Measurements from ENCODE around the gene SPECC1.
"Not testable (repeated sequence)": the region's sequence is repeated elsewhere in the genome, so short reads cannot be mapped to it uniquely, and the experiment has no call there.

Gene SPECC1

DNA sequence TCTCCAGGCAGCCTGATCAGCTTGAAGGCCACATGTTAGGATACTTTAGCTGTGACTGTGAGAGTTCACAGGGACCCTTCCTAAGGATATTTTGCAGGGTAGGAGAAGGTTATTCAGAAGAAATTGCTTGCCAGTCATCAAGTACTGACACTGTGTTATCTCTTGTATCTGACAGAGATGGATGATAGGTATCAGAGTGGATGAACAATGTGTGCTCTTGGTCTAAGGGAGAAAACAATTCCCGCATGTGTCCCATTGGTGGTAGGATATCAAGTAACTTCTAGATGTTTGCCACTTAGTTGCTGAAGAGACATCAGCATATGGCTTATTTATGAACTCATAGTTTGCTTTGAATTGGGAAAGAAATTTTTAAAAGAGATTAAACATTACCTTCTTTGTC is 219.3 kb downstream of the SPECC1 start:
- Histone ChIP-seq H3K27ac (no peak overlapping the region), H4K20me1 (peaks cover 0 to 79% (median 40%) of the 10 kb centered on the region in 11 experiments; a peak in 17 of 22 replicates), H3K4me2 (peak overlapping the region in 1 of 11 experiments; percentile 13; a peak in 1 of 22 replicates), H3K4me1 (peaks cover 0 to 20% (median 0%) of the 10 kb centered on the region in 10 experiments; a peak in 5 of 20 replicates), H3K9ac (no peak overlapping the region), H3K36me3 (peaks cover 32 to 91% (median 60%) of the 10 kb centered on the region in 11 experiments), H3K27me3 (no peaks in the 10 kb centered on the region), H3K9me3 (replicated peaks in 1 of 11) (no peaks in the 10 kb centered on the region), H3K4me3 (no peak overlapping the region)
- no peak for TF ChIP-seq Cebpa-rat (IDR thresholded peaks at IDR 0.05)

DNA sequence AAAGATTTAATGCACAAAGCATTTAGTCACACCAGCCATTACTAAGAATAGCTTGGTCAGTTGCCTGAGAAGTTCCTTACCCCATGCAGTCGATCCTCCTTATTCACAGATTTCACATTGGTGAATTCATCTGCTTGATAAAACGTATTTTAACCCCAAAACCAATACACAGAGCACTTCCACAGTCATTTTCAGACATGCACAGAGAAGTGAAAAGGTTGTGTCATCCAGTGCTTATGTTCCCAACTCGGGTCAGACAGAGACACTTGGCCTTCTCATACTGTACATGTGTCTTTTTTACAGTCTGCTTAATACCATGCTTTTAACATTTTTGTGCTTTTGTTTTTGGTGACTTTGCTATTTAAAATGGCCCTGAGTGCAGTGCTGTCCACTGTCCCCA is 219.7 kb downstream of the SPECC1 start:
- Histone ChIP-seq H3K4me1 (peaks cover 0 to 20% (median 0%) of the 10 kb centered on the region in 10 experiments; a peak in 5 of 20 replicates), H3K27ac (no peak overlapping the region), H3K27me3 (no peaks in the 10 kb centered on the region), H3K9me3 (replicated peaks in 1 of 11) (no peaks in the 10 kb centered on the region), H3K4me3 (no peak overlapping the region), H3K36me3 (peaks cover 34 to 91% (median 64%) of the 10 kb centered on the region in 11 experiments), H3K4me2 (no peak overlapping the region), H3K9ac (no peak overlapping the region), H4K20me1 (peaks cover 0 to 75% (median 36%) of the 10 kb centered on the region in 11 experiments; a peak in 17 of 22 replicates)
- TF ChIP-seq Cebpa-rat (IDR thresholded peaks at IDR 0.05) = no peak

DNA sequence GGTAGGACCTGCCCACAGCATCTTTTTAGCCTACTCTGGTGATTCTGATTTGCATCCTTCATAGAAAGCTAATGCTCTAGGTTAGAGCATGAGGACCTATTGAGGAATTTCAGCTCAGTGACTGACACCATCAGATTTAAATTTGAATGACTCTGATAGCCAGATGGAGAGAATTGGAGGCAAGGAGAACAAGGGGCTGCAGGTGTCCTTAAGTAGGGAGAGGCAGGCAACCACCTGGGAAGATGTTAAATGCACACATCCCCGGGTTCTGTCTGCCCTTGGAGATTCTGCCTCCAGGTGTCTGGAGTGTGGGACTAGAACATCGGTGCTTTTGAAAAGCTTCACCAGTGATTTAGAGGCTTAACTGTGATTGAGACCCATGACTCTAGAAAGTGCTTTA is 221.8 kb downstream of the SPECC1 start:
- Histone ChIP-seq H3K9ac (no peak overlapping the region), H3K27me3 (no peaks in the 10 kb centered on the region), H3K36me3 (peaks cover 44 to 94% (median 82%) of the 10 kb centered on the region in 11 experiments), H4K20me1 (peaks cover 0 to 73% (median 15%) of the 10 kb centered on the region in 11 experiments; a peak in 16 of 22 replicates), H3K9me3 (replicated peaks in 1 of 11) (no peaks in the 10 kb centered on the region), H3K27ac (no peak overlapping the region), H3K4me1 (peaks cover 0 to 20% (median 0%) of the 10 kb centered on the region in 10 experiments; a peak in 5 of 20 replicates), H3K4me2 (no peak overlapping the region), H3K4me3 (no peak overlapping the region)
- no peak for TF ChIP-seq Cebpa-rat (IDR thresholded peaks at IDR 0.05)

DNA sequence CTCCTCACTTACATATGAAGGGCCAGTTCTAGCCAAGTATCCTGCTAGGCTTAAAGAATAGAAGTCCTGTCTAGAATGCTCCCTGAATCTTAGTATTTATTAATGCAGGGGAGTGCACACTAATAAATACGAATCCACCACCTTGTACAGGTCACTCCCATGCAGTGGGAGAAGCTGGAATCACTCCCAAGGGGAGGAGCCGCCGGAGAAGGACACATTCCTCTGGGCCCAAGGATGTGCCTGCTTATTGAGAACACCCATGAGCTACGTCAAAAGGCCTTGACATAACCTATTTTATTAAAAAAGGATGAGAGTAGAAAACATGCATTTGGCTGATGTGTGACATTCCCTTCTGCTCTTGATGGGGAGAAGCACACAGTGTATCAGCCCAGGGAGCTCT is 223.5 kb downstream of the SPECC1 start:
- H3K27ac ChIP-seq = no peak overlapping the region
- TF ChIP-seq Cebpa-rat (IDR thresholded peaks at IDR 0.05) = no peak
- no peak overlapping the region for H3K9ac ChIP-seq
- peaks cover 0 to 9% (median 0%) of the 10 kb centered on the region in 10 experiments; a peak in 5 of 20 replicates for H3K4me1 ChIP-seq
- H3K9me3 ChIP-seq (replicated peaks in 1 of 11) = no peaks in the 10 kb centered on the region
- H3K36me3 ChIP-seq = peaks cover 44 to 100% (median 93%) of the 10 kb centered on the region in 11 experiments
- no peak overlapping the region for H3K4me2 ChIP-seq
- no peaks in the 10 kb centered on the region for H3K27me3 ChIP-seq
- no peak overlapping the region for H3K4me3 ChIP-seq
- peaks cover 0 to 66% (median 0%) of the 10 kb centered on the region in 11 experiments; a peak in 9 of 22 replicates for H4K20me1 ChIP-seq

DNA sequence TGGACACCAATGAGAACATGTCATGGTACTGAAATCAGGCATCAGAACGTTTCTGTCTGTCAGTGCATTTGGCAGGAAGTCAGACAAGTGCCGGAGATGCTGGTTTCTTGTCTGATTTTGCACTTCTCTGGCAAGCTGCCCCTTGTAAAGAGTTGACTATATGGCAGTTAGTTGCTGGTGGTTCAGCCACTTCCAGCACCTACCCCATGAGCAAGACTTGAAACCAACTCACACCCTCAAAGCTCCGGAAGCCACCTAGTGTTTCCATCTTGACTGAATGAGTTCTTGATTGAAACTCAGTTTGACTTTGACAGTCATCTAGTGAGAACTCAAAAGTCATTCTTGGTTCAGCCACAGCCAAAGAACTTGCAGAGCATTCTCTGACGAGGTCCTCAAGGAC is 225.1 kb downstream of the SPECC1 start:
- no peaks in the 10 kb centered on the region for H3K9me3 ChIP-seq (replicated peaks in 1 of 11)
- H3K27ac ChIP-seq = no peak overlapping the region
- no peak overlapping the region for H3K9ac ChIP-seq
- TF ChIP-seq Cebpa-rat (IDR thresholded peaks at IDR 0.05) = no peak
- peaks cover 0 to 62% (median 0%) of the 10 kb centered on the region in 11 experiments; a peak in 9 of 22 replicates for H4K20me1 ChIP-seq
- no peak overlapping the region for H3K4me2 ChIP-seq
- no peaks in the 10 kb centered on the region for H3K27me3 ChIP-seq
- H3K4me3 ChIP-seq = no peak overlapping the region
- H3K4me1 ChIP-seq = no peaks in the 10 kb centered on the region
- H3K36me3 ChIP-seq = peaks cover 40 to 96% (median 85%) of the 10 kb centered on the region in 11 experiments

DNA sequence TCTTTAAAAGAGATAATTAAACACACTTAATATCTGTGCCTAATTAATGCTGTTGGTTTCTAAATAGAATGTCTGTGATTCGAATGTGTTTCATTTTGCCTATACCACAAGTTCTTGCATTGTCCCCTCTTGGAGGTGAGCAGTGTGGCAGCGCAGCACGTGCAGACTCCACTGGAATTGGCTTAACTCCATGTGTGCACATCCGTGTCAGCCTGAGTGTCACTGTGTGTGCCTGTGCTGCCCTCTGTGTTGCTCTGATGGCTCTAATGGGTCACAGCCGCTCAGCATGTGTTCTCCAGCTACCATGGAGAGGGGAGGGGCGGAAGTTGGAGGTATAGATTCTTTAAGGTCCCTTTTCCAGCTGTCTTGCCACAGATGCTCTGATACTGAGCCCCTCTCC is 226.6 kb downstream of the SPECC1 start:
- H3K27ac ChIP-seq = no peak overlapping the region
- no peaks in the 10 kb centered on the region for H3K4me1 ChIP-seq
- no peaks in the 10 kb centered on the region for H3K27me3 ChIP-seq
- H3K36me3 ChIP-seq = peaks cover 33 to 86% (median 74%) of the 10 kb centered on the region in 11 experiments
- H3K4me3 ChIP-seq = no peak overlapping the region
- TF ChIP-seq Cebpa-rat (IDR thresholded peaks at IDR 0.05) = no peak
- peaks cover 0 to 53% (median 0%) of the 10 kb centered on the region in 11 experiments; a peak in 8 of 22 replicates for H4K20me1 ChIP-seq
- no peak overlapping the region for H3K9ac ChIP-seq
- H3K9me3 ChIP-seq (replicated peaks in 1 of 11) = no peaks in the 10 kb centered on the region
- no peak overlapping the region for H3K4me2 ChIP-seq

DNA sequence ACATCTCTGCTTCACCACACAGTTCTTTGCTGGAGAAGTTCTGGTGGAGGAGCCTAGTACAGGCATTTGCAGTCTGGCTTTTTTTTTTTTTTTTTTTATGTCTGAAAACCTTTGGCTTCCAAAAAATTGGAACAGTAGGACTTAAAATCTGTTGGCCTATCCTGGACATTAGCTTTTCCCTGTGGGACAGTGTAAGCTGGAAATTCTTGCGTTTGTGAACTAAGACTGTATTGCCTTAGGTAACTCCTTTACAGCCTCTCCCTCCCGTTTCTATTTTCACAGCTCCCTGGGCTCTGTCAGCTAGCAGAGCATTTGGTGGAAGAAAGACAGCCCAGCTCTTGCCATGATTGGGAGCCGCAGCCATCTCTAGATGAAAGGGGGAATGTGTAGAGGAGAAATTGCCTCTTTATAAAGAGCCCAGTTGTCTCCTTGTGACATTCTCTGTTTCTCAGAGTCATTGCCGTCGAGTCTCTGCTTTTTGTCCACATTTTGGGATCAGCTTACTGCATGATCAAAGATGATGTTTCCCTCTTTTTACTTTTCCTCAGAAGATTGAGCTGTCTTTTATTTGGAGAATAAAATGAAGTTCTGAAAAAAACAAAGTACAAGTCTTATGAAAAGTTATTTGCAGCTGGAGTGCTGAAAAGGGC is 227.5 kb downstream of the SPECC1 start:
- Histone ChIP-seq H3K4me2 (no peak overlapping the region), H4K20me1 (peaks cover 0 to 43% (median 0%) of the 10 kb centered on the region in 11 experiments; a peak in 7 of 22 replicates), H3K4me3 (no peak overlapping the region), H3K27ac (no peak overlapping the region), H3K27me3 (no peaks in the 10 kb centered on the region), H3K4me1 (no peaks in the 10 kb centered on the region), H3K9me3 (replicated peaks in 1 of 11) (no peaks in the 10 kb centered on the region), H3K36me3 (peaks cover 29 to 83% (median 64%) of the 10 kb centered on the region in 11 experiments), H3K9ac (no peak overlapping the region)
- no peak for TF ChIP-seq Cebpa-rat (IDR thresholded peaks at IDR 0.05)

DNA sequence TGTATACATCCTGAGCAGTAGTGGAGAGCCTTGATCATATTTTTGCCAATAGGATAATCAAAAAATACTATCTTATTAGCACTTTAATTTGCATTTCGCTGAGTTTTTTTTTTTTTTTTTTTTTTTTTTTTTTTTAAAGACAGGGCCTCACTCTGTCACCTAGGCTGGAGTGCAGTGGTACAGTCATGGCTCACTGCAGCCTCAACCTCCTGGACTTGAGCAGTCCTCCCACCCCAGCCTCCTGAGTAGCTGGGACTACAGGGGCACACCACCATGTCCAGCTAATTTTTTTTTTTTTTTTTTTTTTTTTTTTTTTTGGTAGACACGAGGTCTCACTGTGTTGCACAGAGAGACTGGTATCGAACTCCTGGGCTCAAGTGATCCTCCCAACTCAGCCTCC is 230.6 kb downstream of the SPECC1 start:
- not testable (repeated sequence) for H3K27me3 ChIP-seq; H3K9ac ChIP-seq; H3K4me1 ChIP-seq; H3K4me3 ChIP-seq; H3K27ac ChIP-seq; H3K4me2 ChIP-seq; H3K9me3 ChIP-seq (replicated peaks in 1 of 11)
- peaks cover 3 to 69% (median 38%) of the 10 kb centered on the region in 11 experiments; a peak in 19 of 22 replicates for H3K36me3 ChIP-seq
- H4K20me1 ChIP-seq = peaks cover 0 to 24% (median 0%) of the 10 kb centered on the region in 11 experiments; a peak in 5 of 22 replicates

DNA sequence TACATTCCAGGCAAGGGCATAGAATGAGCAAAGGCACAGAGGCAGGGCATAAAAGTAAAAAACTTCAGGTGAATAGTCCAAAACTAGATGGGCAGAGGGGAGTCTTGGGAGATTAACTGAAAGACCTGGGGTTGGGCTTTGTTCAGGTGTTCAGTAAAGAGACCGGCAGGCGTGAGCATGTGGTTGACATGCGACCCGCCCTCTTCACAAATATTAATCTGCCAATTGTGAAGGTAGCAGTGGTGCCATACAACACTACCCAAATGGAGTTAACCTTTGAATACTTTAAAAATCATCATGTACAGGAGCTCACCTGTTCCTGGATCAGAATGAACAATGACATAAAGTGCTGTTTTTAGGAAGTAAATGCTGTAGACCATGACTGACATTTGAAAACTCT is 232.7 kb downstream of the SPECC1 start:
- Histone ChIP-seq H3K9me3 (replicated peaks in 1 of 11) (0 out of 22 replicates have a peak, but pooled peaks cover 0 to under 1% (median 0%) of the 10 kb centered on the region in 11 experiments), H3K27ac (no peak overlapping the region), H3K4me1 (peaks cover 0 to 5% (median 0%) of the 10 kb centered on the region in 10 experiments; a peak in 2 of 20 replicates), H3K9ac (no peak overlapping the region), H3K36me3 (peaks cover 0 to 69% (median 45%) of the 10 kb centered on the region in 11 experiments; a peak in 18 of 22 replicates), H3K4me2 (no peak overlapping the region), H4K20me1 (peaks cover 0 to 6% (median 0%) of the 10 kb centered on the region in 11 experiments; a peak in 2 of 22 replicates), H3K4me3 (no peak overlapping the region), H3K27me3 (no peaks in the 10 kb centered on the region)
- no peak for TF ChIP-seq Cebpa-rat (IDR thresholded peaks at IDR 0.05)
